Type B pancreatic cell (in vitro differentiated cells): ENCODE results near the gene MAPK10. TPM values are rescaled to one million over a fixed set of nuclear protein-coding genes. Genes with fewer than 3 reads are reported as not detected.

Experiments
- DNase-seq: peaks from one replicate; pipeline ENCODE4 v3.0.0; 2021; ENCODE audit warnings: mixed read lengths; ENCODE audit not compliant: unreplicated experiment; ENCODE audit errors: extremely low spot score
- H3K27ac Mint-ChIP-seq: 2 replicates; pipeline ENCODE4 v1.8.0; 2021; ENCODE audit warnings: mild to moderate bottlenecking, mixed read lengths
- H3K27me3 Mint-ChIP-seq: 2 replicates; pipeline ENCODE4 v1.8.0; 2021; ENCODE audit warnings: mixed read lengths
- H3K36me3 Mint-ChIP-seq: 2 replicates; pipeline ENCODE4 v1.8.0; 2021; ENCODE audit warnings: mixed read lengths
- H3K4me1 Mint-ChIP-seq: one replicate; pipeline ENCODE4 v1.8.0; 2021; ENCODE audit warnings: mixed read lengths; ENCODE audit not compliant: unreplicated experiment
- H3K4me3 Mint-ChIP-seq: 2 replicates; pipeline ENCODE4 v1.8.0; 2021; ENCODE audit warnings: mild to moderate bottlenecking, mixed read lengths
- H3K9me3 Mint-ChIP-seq: 2 replicates; pipeline ENCODE4 v1.8.0; 2021; ENCODE audit warnings: mixed read lengths
- CTCF ChIP-seq: fragments of 200-600 bp; sonication (generic); conservative IDR thresholded peaks from 2 replicates; pipeline ENCODE4 v1.5.0; 2021; ENCODE audit warnings: antibody characterized with exemption, mild to moderate bottlenecking
- total RNA-seq: library from RNA; stranded (reverse); gene quantifications from 2 replicates; pipeline ENCODE4 v1.2.1, GENCODE V29; 2021; ENCODE audit warnings: low replicate concordance

The MAPK10 gene
- total RNA-seq, 1 donor from 2014 or later: 19.1 TPM

GRCh38 chr4:86130160-86130933 lies 229.5 kb downstream of the MAPK10 start:
- Mint-ChIP-seq H3K27me3 (no peaks in the 10 kb centered on the region), H3K4me3 (no peak overlapping the region), H3K27ac (no peak overlapping the region), H3K4me1 (no peaks in the 10 kb centered on the region), H3K9me3 (no peaks in the 10 kb centered on the region), H3K36me3 (no peaks in the 10 kb centered on the region)
- DNase-seq: no peak
- TF ChIP-seq CTCF: no peak

GRCh38 chr4:86129546-86129945 lies 230.3 kb downstream of the MAPK10 start:
- Mint-ChIP-seq H3K4me3 (no peak overlapping the region), H3K36me3 (no peaks in the 10 kb centered on the region), H3K9me3 (no peaks in the 10 kb centered on the region), H3K27me3 (no peaks in the 10 kb centered on the region), H3K4me1 (no peaks in the 10 kb centered on the region), H3K27ac (no peak overlapping the region)
- DNase-seq: no peak
- no peak for TF ChIP-seq CTCF

- no peak for TF ChIP-seq CTCF
- Mint-ChIP-seq H3K27me3 (no peaks in the 10 kb centered on the region), H3K4me1 (no peaks in the 10 kb centered on the region), H3K4me3 (no peak overlapping the region), H3K27ac (no peak overlapping the region), H3K9me3 (peaks cover 4% of the 10 kb centered on the region), H3K36me3 (no peaks in the 10 kb centered on the region)
- DNase-seq: no peak
Measured at GRCh38 chr4:86122404-86122803, 237.4 kb downstream of the MAPK10 start.

DNA sequence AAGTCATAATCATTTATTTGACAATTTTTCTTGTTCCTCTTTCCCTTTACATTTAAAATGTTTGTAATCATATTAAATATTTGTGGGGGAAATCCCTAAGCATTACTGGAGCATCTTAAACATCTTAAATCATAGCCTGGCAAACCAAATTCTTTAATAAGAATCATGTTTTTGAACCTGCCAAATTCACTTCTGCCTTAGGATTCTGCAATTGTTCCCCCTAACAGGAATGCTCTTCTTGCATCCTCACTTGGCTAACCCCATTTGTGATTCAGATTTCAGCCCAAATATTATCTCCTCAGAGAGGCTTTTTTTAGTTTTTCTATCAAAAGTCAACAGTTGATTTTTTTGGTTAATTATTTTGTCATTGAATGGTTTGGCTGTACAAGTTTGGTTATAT lies 241.1 kb downstream of the MAPK10 start:
- H3K27ac Mint-ChIP-seq: no peak overlapping the region
- peaks cover 4% of the 10 kb centered on the region for H3K9me3 Mint-ChIP-seq
- DNase-seq: no peak
- H3K4me3 Mint-ChIP-seq: no peak overlapping the region
- H3K27me3 Mint-ChIP-seq: no peaks in the 10 kb centered on the region
- H3K36me3 Mint-ChIP-seq: no peaks in the 10 kb centered on the region
- H3K4me1 Mint-ChIP-seq: no peaks in the 10 kb centered on the region
- no peak for TF ChIP-seq CTCF

DNA sequence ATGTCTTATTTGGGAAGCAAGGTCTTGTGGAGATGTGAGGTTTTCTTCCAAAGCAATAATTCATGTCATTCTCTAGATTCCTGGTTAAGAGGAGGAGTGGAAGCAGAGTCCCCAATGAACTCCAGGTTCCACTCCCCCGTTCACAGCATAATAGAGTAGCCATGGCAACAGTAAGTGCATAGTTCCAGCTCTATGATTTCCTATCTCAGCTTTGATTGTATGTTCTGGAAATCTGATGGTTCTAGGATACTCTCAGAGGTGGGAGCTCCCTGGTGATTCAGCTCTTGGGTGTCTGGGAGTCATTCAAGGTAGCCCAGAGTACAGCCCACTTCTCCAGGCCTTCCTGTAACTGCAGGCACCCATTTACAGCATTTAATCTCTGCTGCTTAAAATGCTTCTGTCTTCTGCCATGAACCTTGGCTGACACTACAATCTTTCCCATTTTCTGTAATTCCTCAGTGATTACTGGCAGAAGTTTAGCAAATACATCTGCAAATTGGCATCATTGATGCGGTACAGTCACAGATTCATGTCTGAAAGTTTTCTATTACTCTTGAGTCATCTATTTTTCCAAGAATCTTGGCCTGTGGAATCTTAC lies 242.0 kb downstream of the MAPK10 start:
- DNase-seq: no peak
- Mint-ChIP-seq H3K4me3 (no peak overlapping the region), H3K9me3 (peaks cover 4% of the 10 kb centered on the region), H3K4me1 (no peaks in the 10 kb centered on the region), H3K36me3 (no peaks in the 10 kb centered on the region), H3K27ac (no peak overlapping the region), H3K27me3 (no peaks in the 10 kb centered on the region)
- no peak for TF ChIP-seq CTCF
